Measurements from ENCODE around the gene HOXD9. TPM values are rescaled to one million over a fixed set of nuclear protein-coding genes. Genes with fewer than 3 reads are reported as not detected.

Gene HOXD9
- total RNA-seq, 6 donors from 2014 or later = 0.40 to 1.2 TPM; not detected in 4

GRCh38 chr2:176137906-176138305, 15.4 kb downstream of the HOXD9 start:
- H3K9me3 ChIP-seq = no peaks in the 10 kb centered on the region
- 41 to 44% methylated on average over 8 of the region's 8 CpGs for WGBS, 2 donors
- no peak overlapping the region for H3K27ac ChIP-seq
- H3K4me1 ChIP-seq = peaks cover 21 to 38% (median 24%) of the 10 kb centered on the region in 4 donors
- no peak for ATAC-seq (ENCODE audit: low FRiP score in 2 of 2)
- no peak overlapping the region for H3K4me3 ChIP-seq
- DNase-seq = no peak
- TF ChIP-seq EP300 (IDR thresholded peaks at IDR 0.05) (no peak), POLR2AphosphoS5 (IDR thresholded peaks at IDR 0.05) (no peak), POLR2A (IDR thresholded peaks at IDR 0.05) (no peak)
- TF ChIP-seq, protein P1, sequence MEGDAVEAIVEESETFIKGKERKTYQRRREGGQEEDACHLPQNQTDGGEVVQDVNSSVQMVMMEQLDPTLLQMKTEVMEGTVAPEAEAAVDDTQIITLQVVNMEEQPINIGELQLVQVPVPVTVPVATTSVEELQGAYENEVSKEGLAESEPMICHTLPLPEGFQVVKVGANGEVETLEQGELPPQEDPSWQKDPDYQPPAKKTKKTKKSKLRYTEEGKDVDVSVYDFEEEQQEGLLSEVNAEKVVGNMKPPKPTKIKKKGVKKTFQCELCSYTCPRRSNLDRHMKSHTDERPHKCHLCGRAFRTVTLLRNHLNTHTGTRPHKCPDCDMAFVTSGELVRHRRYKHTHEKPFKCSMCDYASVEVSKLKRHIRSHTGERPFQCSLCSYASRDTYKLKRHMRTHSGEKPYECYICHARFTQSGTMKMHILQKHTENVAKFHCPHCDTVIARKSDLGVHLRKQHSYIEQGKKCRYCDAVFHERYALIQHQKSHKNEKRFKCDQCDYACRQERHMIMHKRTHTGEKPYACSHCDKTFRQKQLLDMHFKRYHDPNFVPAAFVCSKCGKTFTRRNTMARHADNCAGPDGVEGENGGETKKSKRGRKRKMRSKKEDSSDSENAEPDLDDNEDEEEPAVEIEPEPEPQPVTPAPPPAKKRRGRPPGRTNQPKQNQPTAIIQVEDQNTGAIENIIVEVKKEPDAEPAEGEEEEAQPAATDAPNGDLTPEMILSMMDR (IDR thresholded peaks at IDR 0.05) = no peak
- H3K36me3 ChIP-seq = no peaks in the 10 kb centered on the region
- peaks cover 0 to 58% (median 41%) of the 10 kb centered on the region in 4 donors for H3K27me3 ChIP-seq

GRCh38 chr2:176138526-176138922, 16.0 kb downstream of the HOXD9 start:
- Histone ChIP-seq H3K4me1 (peaks cover 21 to 38% (median 24%) of the 10 kb centered on the region in 4 donors), H3K27me3 (peaks cover 0 to 60% (median 38%) of the 10 kb centered on the region in 4 donors), H3K27ac (no peak overlapping the region), H3K9me3 (no peaks in the 10 kb centered on the region), H3K36me3 (no peaks in the 10 kb centered on the region), H3K4me3 (no peak overlapping the region)
- 13 to 17% methylated on average over 14 of the region's 14 CpGs for WGBS, 2 donors
- DNase-seq (no peak), ATAC-seq (ENCODE audit: low FRiP score in 2 of 2) (no peak)
- TF ChIP-seq, protein P1 (IDR thresholded peaks at IDR 0.05) = no peak
- TF ChIP-seq POLR2A (IDR thresholded peaks at IDR 0.05) (no peak), POLR2AphosphoS5 (IDR thresholded peaks at IDR 0.05) (no peak), EP300 (IDR thresholded peaks at IDR 0.05) (no peak)

DNA sequence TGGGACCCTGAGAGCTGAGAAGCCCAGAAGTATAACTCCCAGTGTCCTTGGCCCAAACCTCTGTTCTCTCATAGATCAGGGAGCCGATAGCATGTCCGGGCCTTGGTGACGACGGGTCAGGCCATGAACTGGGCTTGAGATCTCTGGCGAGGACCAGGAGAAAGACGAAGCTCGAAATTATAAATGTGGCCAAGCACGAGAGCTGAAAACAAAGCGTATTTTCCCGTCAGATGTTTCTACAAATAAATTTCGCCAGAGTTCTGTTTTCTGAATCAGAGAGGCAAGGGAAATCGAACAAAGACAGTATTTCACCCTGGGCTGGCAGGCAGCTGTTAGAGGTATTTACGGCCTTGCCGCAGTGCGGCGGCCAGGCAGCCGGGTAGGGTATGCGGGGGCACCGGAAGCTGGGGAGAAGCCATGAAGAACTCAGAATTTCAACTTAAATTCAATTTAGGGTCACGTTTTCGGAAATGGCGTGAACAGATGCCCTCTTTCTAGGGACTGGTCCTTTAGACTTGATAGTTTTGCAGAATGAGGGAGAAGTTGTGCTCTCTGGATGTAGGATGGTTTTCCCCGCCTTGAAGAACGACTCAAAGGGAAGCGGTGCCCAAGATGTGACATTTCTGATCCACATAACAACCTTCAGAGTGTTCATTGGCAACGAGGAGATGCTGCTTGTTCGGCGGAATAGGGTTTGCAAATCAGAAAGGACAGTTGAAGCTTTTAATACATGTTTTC, 16.6 kb downstream of the HOXD9 start:
- Histone ChIP-seq H3K27ac (no peak overlapping the region), H3K27me3 (peaks cover 0 to 63% (median 37%) of the 10 kb centered on the region in 4 donors), H3K4me3 (no peak overlapping the region), H3K36me3 (no peaks in the 10 kb centered on the region), H3K9me3 (no peaks in the 10 kb centered on the region), H3K4me1 (peaks cover 21 to 38% (median 24%) of the 10 kb centered on the region in 4 donors)
- no peak for DNase-seq
- no peak for ATAC-seq (ENCODE audit: low FRiP score in 2 of 2)
- TF ChIP-seq, protein P1 (IDR thresholded peaks at IDR 0.05) = no peak
- no peak for TF ChIP-seq POLR2AphosphoS5 (IDR thresholded peaks at IDR 0.05)
- no peak for TF ChIP-seq POLR2A (IDR thresholded peaks at IDR 0.05)
- no peak for TF ChIP-seq EP300 (IDR thresholded peaks at IDR 0.05)
- WGBS, 2 donors = 15 to 20% methylated on average over 28 of the region's 28 CpGs

GRCh38 chr2:176139661-176140512, 17.4 kb downstream of the HOXD9 start:
- H3K4me3 ChIP-seq = peak overlapping the region in 2 of 4 donors; percentile 44 to 51
- peaks cover 0 to 63% (median 33%) of the 10 kb centered on the region in 4 donors for H3K27me3 ChIP-seq
- H3K9me3 ChIP-seq = no peaks in the 10 kb centered on the region
- ATAC-seq (ENCODE audit: low FRiP score in 2 of 2) = no peak
- WGBS, 2 donors = 15% methylated on average over 27 to 39 of the region's 41 CpGs
- no peak for TF ChIP-seq POLR2A (IDR thresholded peaks at IDR 0.05)
- TF ChIP-seq EP300 (IDR thresholded peaks at IDR 0.05) = no peak
- TF ChIP-seq POLR2AphosphoS5 (IDR thresholded peaks at IDR 0.05) = no peak
- TF ChIP-seq, protein P1 (IDR thresholded peaks at IDR 0.05) = no peak
- DNase-seq = peak in 1 of 2 donors; percentile 71
- no peaks in the 10 kb centered on the region for H3K36me3 ChIP-seq
- no peak overlapping the region for H3K27ac ChIP-seq
- peaks cover 21 to 38% (median 24%) of the 10 kb centered on the region in 4 donors for H3K4me1 ChIP-seq
